Testis (tissue), 3 donors: Measurements from ENCODE around the gene OCSTAMP. TPM values are rescaled to one million over a fixed set of nuclear protein-coding genes. Genes with fewer than 3 reads are reported as not detected.

Experiments
- DNase-seq: peaks from one replicate; pipeline ENCODE4 v3.0.0-alpha.2; 2019
- H3K27ac ChIP-seq, 2 donors: fragments of 200-600 bp; sonication (generic); one replicate each; pipeline ENCODE4 v1.5.1; 2019
- H3K27me3 ChIP-seq: fragments of 200-600 bp; sonication (generic); one replicate; pipeline ENCODE4 v1.5.1; 2019
- H3K36me3 ChIP-seq: fragments of 200-600 bp; sonication (generic); one replicate; pipeline ENCODE4 v1.5.1; 2017; ENCODE audit warnings: low read depth; ENCODE audit errors: missing control alignments
- H3K4me1 ChIP-seq: fragments of 200-600 bp; sonication (generic); one replicate; pipeline ENCODE4 v1.5.1; 2019
- H3K4me3 ChIP-seq, 2 donors: fragments of 200-600 bp; sonication (generic); one replicate each; pipeline ENCODE4 v1.5.1; 2017 to 2019
- H3K9me3 ChIP-seq: fragments of 200-600 bp; sonication (generic); one replicate; pipeline ENCODE4 v1.5.1; 2017
- POLR2A ChIP-seq: fragments of 450-650 bp; IDR thresholded peaks from one replicate; pipeline ENCODE4 v1.6.1; 2017; ENCODE audit warnings: antibody characterized with exemption, mild to moderate bottlenecking, moderate library complexity
- WGBS, 2 donors: methylation state at CpG; one replicate each; pipeline ENCODE4 v1.1.5; 2018; 5-methylcytosine and 5-hydroxymethylcytosine counted together
- intact Hi-C: fragments of 100-400 bp; cut with DNase I; formaldehyde crosslinking; loops from one replicate; pipeline ENCODE4 v1.15.1; 2023; ENCODE audit warnings: low total_unique reads
- polyA plus RNA-seq: library from polyadenylated mRNA; stranded (reverse); fragments of 350-450 nt; fragmentation: Illumina TruSeq; extraction: RNeasy Lipid Tissue Mini Kit (QIAGEN cat#74804); gene quantifications from one replicate; pipeline ENCODE4 v1.2.3, GENCODE V29; 2014; ENCODE audit warnings: low read depth, low replicate concordance; ENCODE audit not compliant: insufficient read depth
- total RNA-seq, 2 donors: library from RNA; depleted of rRNA; stranded (reverse); fragments of >200 nt; gene quantifications; one replicate each; pipeline ENCODE4 v1.2.3, GENCODE V29; 2016
- TF ChIP-seq, protein P1 (sequence below), 3 experiments: fragments of 450-650 bp in 2 of 3; fragments of 200-600 bp in 1 of 3; sonication (generic) in 1 of 3; IDR thresholded peaks; one replicate each; pipeline ENCODE4 v1.5.1; 2016 to 2019; ENCODE audit warnings: antibody characterized with exemption in 3 of 3, mild to moderate bottlenecking in 2 of 3, moderate library complexity in 1 of 3

Gene OCSTAMP
- total and polyA plus RNA-seq, 3 donors from 2014 or later: 0.25 to 0.56 TPM; not detected in 1

DNA sequence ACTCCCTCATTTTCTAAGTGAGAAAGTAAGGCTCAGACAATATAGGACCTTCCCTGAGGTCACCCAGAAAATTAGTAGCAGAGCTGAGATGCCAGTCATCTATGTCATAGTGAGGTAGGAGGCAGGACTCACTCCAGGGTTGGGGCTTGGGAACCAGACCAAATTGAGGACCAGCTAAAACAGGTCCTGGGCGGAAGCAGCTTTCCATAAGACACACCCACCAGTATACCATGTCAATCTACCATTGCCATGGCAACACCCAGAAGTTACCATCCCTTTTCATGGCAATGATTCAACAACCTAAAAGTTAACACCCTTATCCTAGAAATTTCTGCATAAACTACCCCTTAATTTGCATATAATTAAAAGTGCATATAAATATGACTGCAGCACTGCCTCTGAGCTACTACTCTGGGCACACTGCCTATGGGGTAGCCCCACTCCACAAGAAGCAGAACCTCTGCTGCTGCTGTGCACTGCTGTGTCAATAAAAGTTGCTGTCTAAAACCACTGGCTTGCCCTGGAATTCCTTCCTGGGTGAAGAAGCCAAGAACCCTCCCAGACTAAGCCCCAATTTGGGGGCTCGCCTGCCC, 30.3 kb upstream of the OCSTAMP start:
- no peak overlapping the region for H3K4me3 ChIP-seq
- no peaks in the 10 kb centered on the region for H3K27me3 ChIP-seq
- H3K4me1 ChIP-seq: no peaks in the 10 kb centered on the region
- no peaks in the 10 kb centered on the region for H3K36me3 ChIP-seq
- no peaks in the 10 kb centered on the region for H3K9me3 ChIP-seq
- intact Hi-C loops: no loop called here
- WGBS, 2 donors: 95 to 97% methylated on average over 2 of the region's 2 CpGs
- DNase-seq: no peak
- H3K27ac ChIP-seq: no peak overlapping the region
- TF ChIP-seq, protein P1, sequence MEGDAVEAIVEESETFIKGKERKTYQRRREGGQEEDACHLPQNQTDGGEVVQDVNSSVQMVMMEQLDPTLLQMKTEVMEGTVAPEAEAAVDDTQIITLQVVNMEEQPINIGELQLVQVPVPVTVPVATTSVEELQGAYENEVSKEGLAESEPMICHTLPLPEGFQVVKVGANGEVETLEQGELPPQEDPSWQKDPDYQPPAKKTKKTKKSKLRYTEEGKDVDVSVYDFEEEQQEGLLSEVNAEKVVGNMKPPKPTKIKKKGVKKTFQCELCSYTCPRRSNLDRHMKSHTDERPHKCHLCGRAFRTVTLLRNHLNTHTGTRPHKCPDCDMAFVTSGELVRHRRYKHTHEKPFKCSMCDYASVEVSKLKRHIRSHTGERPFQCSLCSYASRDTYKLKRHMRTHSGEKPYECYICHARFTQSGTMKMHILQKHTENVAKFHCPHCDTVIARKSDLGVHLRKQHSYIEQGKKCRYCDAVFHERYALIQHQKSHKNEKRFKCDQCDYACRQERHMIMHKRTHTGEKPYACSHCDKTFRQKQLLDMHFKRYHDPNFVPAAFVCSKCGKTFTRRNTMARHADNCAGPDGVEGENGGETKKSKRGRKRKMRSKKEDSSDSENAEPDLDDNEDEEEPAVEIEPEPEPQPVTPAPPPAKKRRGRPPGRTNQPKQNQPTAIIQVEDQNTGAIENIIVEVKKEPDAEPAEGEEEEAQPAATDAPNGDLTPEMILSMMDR (IDR thresholded peaks at IDR 0.05): no peak
- no peak for TF ChIP-seq POLR2A

GRCh38 chr20:46578745-46579144, 28.3 kb upstream of the OCSTAMP start:
- Histone ChIP-seq H3K36me3 (no peaks in the 10 kb centered on the region), H3K27me3 (no peaks in the 10 kb centered on the region), H3K27ac (no peak overlapping the region), H3K9me3 (no peaks in the 10 kb centered on the region), H3K4me3 (no peak overlapping the region), H3K4me1 (no peaks in the 10 kb centered on the region)
- intact Hi-C loops: no loop called here
- 91 to 92% methylated on average over 7 of the region's 7 CpGs for whole genome bisulfite sequencing, 2 donors
- DNase-seq: no peak
- no peak for TF ChIP-seq POLR2A
- TF ChIP-seq, protein P1 (IDR thresholded peaks at IDR 0.05): no peak

GRCh38 chr20:46576774-46577395, 26.4 kb upstream of the OCSTAMP start:
- intact Hi-C loops: no loop called here
- H3K9me3 ChIP-seq: no peaks in the 10 kb centered on the region
- no peaks in the 10 kb centered on the region for H3K27me3 ChIP-seq
- no peak overlapping the region for H3K4me3 ChIP-seq
- no peaks in the 10 kb centered on the region for H3K36me3 ChIP-seq
- TF ChIP-seq, protein P1 (IDR thresholded peaks at IDR 0.05): no peak
- no peak for TF ChIP-seq POLR2A
- H3K4me1 ChIP-seq: no peaks in the 10 kb centered on the region
- 81 to 92% methylated on average over 6 of the region's 6 CpGs for WGBS, 2 donors
- no peak overlapping the region for H3K27ac ChIP-seq
- no peak for DNase-seq

DNA sequence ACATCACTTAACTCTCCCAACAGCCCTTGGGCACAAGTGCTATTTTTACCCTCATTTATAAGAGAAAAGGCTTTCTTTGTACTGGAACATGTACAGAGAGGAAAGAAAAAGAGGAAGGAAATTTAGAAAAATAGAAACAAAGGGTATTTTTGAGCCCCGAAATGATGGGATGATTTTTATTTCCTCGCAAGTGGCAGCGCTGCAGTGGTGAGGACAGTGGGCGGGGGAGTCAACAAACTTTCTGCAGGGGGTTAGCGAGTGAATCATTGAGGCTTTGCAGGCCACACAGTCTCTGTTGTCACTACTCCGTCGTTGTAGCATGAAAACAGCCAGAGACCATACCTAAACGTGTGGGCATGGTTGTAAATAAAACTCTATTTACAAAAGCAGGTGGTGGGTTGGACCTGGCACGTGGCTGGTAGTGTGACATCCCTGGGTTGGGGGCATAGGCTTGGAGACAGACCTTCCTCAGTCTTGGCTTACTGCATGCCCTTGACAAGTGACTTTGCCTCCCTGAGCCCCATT, 25.5 kb upstream of the OCSTAMP start:
- H3K27me3 ChIP-seq: no peaks in the 10 kb centered on the region
- H3K9me3 ChIP-seq: no peaks in the 10 kb centered on the region
- 68 to 72% methylated on average over 9 of the region's 9 CpGs for WGBS, 2 donors
- H3K4me1 ChIP-seq: no peaks in the 10 kb centered on the region
- intact Hi-C loops: no loop called here
- DNase-seq: no peak
- H3K36me3 ChIP-seq: no peaks in the 10 kb centered on the region
- TF ChIP-seq POLR2A: no peak
- TF ChIP-seq, protein P1 (IDR thresholded peaks at IDR 0.05): no peak
- no peak overlapping the region for H3K27ac ChIP-seq
- H3K4me3 ChIP-seq: no peak overlapping the region
